Measurements from ENCODE around the gene PTPRN2.
"Not testable (repeated sequence)": the region's sequence is repeated elsewhere in the genome, so short reads cannot be mapped to it uniquely, and the experiment has no call there.

PTPRN2 gene

GRCh38 chr7:157926107-157926506, 661.5 kb downstream of the PTPRN2 start:
- DNase-seq, result no peak

- no peak for DNase-seq
These were observed 662.2 kb downstream of the PTPRN2 start for GRCh38 chr7:157925383-157925875.

- no peak for DNase-seq
These were observed 663.6 kb downstream of the PTPRN2 start for GRCh38 chr7:157923903-157924630.

GRCh38 chr7:157922576-157922975, 665.0 kb downstream of the PTPRN2 start:
- DNase-seq, result no peak

- DNase-seq, result no peak
These were observed 669.1 kb downstream of the PTPRN2 start for GRCh38 chr7:157918326-157919080.

GRCh38 chr7:157916946-157917640, 670.5 kb downstream of the PTPRN2 start:
- DNase-seq, result no peak

GRCh38 chr7:157910446-157910845, 677.2 kb downstream of the PTPRN2 start:
- DNase-seq, result no peak

GRCh38 chr7:157910045-157910444, 677.6 kb downstream of the PTPRN2 start:
- not testable (repeated sequence) for DNase-seq

- no peak for DNase-seq
These were observed 678.3 kb downstream of the PTPRN2 start for GRCh38 chr7:157909370-157909769.

GRCh38 chr7:157908006-157908782, 679.4 kb downstream of the PTPRN2 start:
- DNase-seq, result no peak

GRCh38 chr7:157907091-157907490, 680.5 kb downstream of the PTPRN2 start:
- DNase-seq, result no peak

GRCh38 chr7:157906583-157906982, 681.0 kb downstream of the PTPRN2 start:
- DNase-seq, result no peak

GRCh38 chr7:157905651-157906461, 681.8 kb downstream of the PTPRN2 start:
- no peak for DNase-seq

GRCh38 chr7:157904866-157905570, 682.6 kb downstream of the PTPRN2 start:
- DNase-seq, result no peak

GRCh38 chr7:157904211-157904865, 683.3 kb downstream of the PTPRN2 start:
- DNase-seq, result no peak

- DNase-seq, result no peak
These were observed 683.9 kb downstream of the PTPRN2 start for GRCh38 chr7:157903710-157904109.

- DNase-seq, result no peak
These were observed 684.3 kb downstream of the PTPRN2 start for GRCh38 chr7:157903296-157903695.

- not testable (repeated sequence) for DNase-seq
These were observed 685.6 kb downstream of the PTPRN2 start for GRCh38 chr7:157901816-157902610.

GRCh38 chr7:157901166-157901565, 686.5 kb downstream of the PTPRN2 start:
- no peak for DNase-seq

- DNase-seq, result no peak
These were observed 687.1 kb downstream of the PTPRN2 start for GRCh38 chr7:157900556-157900955.
